Measurements from ENCODE around the gene PRIM1.

- no peak for TF ChIP-seq CTCF (conservative IDR thresholded peaks at IDR 0.05; ENCODE audit: low read depth, low read length)
- TF ChIP-seq SMC3 (IDR thresholded peaks at IDR 0.05; ENCODE audit: low read depth, low read length), result no peak
- no peak for TF ChIP-seq MXI1 (IDR thresholded peaks at IDR 0.05; ENCODE audit: borderline replicate concordance, low read depth, low read length)
- no peak for TF ChIP-seq POLR2A (IDR thresholded peaks at IDR 0.05; ENCODE audit: low read depth, low read length)
- no peak for TF ChIP-seq RCOR1 (IDR thresholded peaks at IDR 0.05; ENCODE audit: insufficient replicate concordance, low read length)
- TF ChIP-seq NFE2L2 (IDR thresholded peaks at IDR 0.05; ENCODE audit: low read depth, low read length), result no peak
Measured at GRCh38 chr12:56781726-56782125, 29.6 kb upstream of the PRIM1 start.

Data from IMR-90 (cell line).